ENCODE measurements around the gene SOCS6. TPM values are rescaled to one million over a fixed set of nuclear protein-coding genes. Genes with fewer than 3 reads are reported as not detected.

The SOCS6 gene
- total and polyA plus RNA-seq, 2 donors (not counting 1 experiment from before 2014, with no cell fraction given), result 0.25 to 0.99 TPM

GRCh38 chr18:70256994-70257393 is 31.9 kb upstream of the SOCS6 start:
- Histone ChIP-seq H3K4me3 (ENCODE audit: control extremely low read depth in 1 of 5, extremely low read depth in 1 of 5, insufficient read depth in 1 of 5, low read depth in 2 of 5, low read length in 4 of 5) (no peak overlapping the region), H3K27ac (ENCODE audit: low read length in 2 of 2) (no peak overlapping the region), H4K20me1 (ENCODE audit: control insufficient read depth, insufficient read depth, low read length, poor library complexity, severe bottlenecking) (no peaks in the 10 kb centered on the region), H3K4me2 (replicated peaks; ENCODE audit: low read depth, low read length, poor library complexity, severe bottlenecking) (no peak overlapping the region), H3K27me3 (replicated peaks in 1 of 4; ENCODE audit: control extremely low read depth in 1 of 4, control insufficient read depth in 3 of 4, insufficient read depth in 4 of 4, low read length in 3 of 4) (no peaks in the 10 kb centered on the region), H3K9me3 (ENCODE audit: control extremely low read depth in 1 of 3, control insufficient read depth in 2 of 3, insufficient read depth in 1 of 3, low read length in 2 of 3) (no peaks in the 10 kb centered on the region), H3K79me2 (ENCODE audit: control insufficient read depth, insufficient read depth, low read length) (no peaks in the 10 kb centered on the region), H3K36me3 (replicated peaks in 1 of 2; ENCODE audit: control extremely low read depth in 1 of 2, control insufficient read depth in 1 of 2, extremely low read depth in 1 of 2, insufficient read depth in 2 of 2, low read length in 1 of 2) (no peaks in the 10 kb centered on the region), H3K9ac (ENCODE audit: low read length) (no peak overlapping the region), H3K4me1 (ENCODE audit: control insufficient read depth in 2 of 2, insufficient read depth in 2 of 2, low read length in 2 of 2) (no peaks in the 10 kb centered on the region), H2AFZ (ENCODE audit: insufficient read depth, low read depth, low read length, poor library complexity, severe bottlenecking) (no peak overlapping the region)
- POLR2A ChIA-PET, result no interaction called here
- no peaks in the 10 kb centered on the region for H3K4me1 Mint-ChIP-seq
- CTCF ChIA-PET, result no interaction called here
- ATAC-seq (ENCODE audit: low read depth) (no peak), DNase-seq (no peak)
- peaks cover 10% of the 10 kb centered on the region for H3K27me3 Mint-ChIP-seq
- intact Hi-C loops (cut with micrococcal nuclease), result no loop called here
- TF ChIP-seq, protein P1, sequence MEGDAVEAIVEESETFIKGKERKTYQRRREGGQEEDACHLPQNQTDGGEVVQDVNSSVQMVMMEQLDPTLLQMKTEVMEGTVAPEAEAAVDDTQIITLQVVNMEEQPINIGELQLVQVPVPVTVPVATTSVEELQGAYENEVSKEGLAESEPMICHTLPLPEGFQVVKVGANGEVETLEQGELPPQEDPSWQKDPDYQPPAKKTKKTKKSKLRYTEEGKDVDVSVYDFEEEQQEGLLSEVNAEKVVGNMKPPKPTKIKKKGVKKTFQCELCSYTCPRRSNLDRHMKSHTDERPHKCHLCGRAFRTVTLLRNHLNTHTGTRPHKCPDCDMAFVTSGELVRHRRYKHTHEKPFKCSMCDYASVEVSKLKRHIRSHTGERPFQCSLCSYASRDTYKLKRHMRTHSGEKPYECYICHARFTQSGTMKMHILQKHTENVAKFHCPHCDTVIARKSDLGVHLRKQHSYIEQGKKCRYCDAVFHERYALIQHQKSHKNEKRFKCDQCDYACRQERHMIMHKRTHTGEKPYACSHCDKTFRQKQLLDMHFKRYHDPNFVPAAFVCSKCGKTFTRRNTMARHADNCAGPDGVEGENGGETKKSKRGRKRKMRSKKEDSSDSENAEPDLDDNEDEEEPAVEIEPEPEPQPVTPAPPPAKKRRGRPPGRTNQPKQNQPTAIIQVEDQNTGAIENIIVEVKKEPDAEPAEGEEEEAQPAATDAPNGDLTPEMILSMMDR (IDR thresholded peaks at IDR 0.05), result no peak
- TF ChIP-seq EZH2 (IDR thresholded peaks at IDR 0.05; ENCODE audit: borderline replicate concordance, insufficient read depth, low read depth, low read length, poor library complexity, severe bottlenecking), result no peak
- no peak overlapping the region for H3K27ac Mint-ChIP-seq
- no peak overlapping the region for H3K4me3 Mint-ChIP-seq
- H3K9me3 Mint-ChIP-seq (ENCODE audit: insufficient read depth), result no peaks in the 10 kb centered on the region
- no CpG with 5 or more reads among the region's 4 CpGs for WGBS (ENCODE audit: insufficient coverage)

DNA sequence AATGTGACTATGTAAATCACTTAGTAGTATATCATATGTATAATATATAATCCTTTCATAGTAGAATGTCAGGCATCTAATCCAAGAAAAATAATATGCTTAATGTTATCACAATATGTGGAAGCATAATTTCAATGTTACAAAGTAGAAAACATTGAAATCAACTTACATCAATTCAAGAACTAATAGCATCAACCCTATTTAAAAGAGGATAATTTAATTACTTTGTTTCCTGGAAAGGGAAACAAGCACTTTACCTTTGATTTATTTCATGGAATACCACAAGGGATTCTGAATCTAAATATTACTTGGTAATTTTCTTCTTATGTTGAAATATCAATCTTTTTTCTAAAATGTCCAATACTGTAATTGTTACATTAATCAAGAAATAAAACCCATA is 30.6 kb upstream of the SOCS6 start:
- H3K9me3 Mint-ChIP-seq (ENCODE audit: insufficient read depth), result no peaks in the 10 kb centered on the region
- no peaks in the 10 kb centered on the region for H4K20me1 ChIP-seq (ENCODE audit: control insufficient read depth, insufficient read depth, low read length, poor library complexity, severe bottlenecking)
- no peak overlapping the region for H3K27ac ChIP-seq (ENCODE audit: low read length in 2 of 2)
- TF ChIP-seq EZH2 (IDR thresholded peaks at IDR 0.05; ENCODE audit: borderline replicate concordance, insufficient read depth, low read depth, low read length, poor library complexity, severe bottlenecking), result no peak
- TF ChIP-seq, protein P1 (IDR thresholded peaks at IDR 0.05), result no peak
- H3K4me3 Mint-ChIP-seq, result no peak overlapping the region
- intact Hi-C loops (cut with micrococcal nuclease), result no loop called here
- H3K4me2 ChIP-seq (replicated peaks; ENCODE audit: low read depth, low read length, poor library complexity, severe bottlenecking), result no peak overlapping the region
- no peak overlapping the region for H3K4me3 ChIP-seq (ENCODE audit: control extremely low read depth in 1 of 5, extremely low read depth in 1 of 5, insufficient read depth in 1 of 5, low read depth in 2 of 5, low read length in 4 of 5)
- H3K27me3 Mint-ChIP-seq, result peaks cover 13% of the 10 kb centered on the region
- H3K27ac Mint-ChIP-seq, result no peak overlapping the region
- no peaks in the 10 kb centered on the region for H3K36me3 ChIP-seq (replicated peaks in 1 of 2; ENCODE audit: control extremely low read depth in 1 of 2, control insufficient read depth in 1 of 2, extremely low read depth in 1 of 2, insufficient read depth in 2 of 2, low read length in 1 of 2)
- POLR2A ChIA-PET, result no interaction called here
- no peaks in the 10 kb centered on the region for H3K4me1 ChIP-seq (ENCODE audit: control insufficient read depth in 2 of 2, insufficient read depth in 2 of 2, low read length in 2 of 2)
- no peak overlapping the region for H2AFZ ChIP-seq (ENCODE audit: insufficient read depth, low read depth, low read length, poor library complexity, severe bottlenecking)
- no peaks in the 10 kb centered on the region for H3K79me2 ChIP-seq (ENCODE audit: control insufficient read depth, insufficient read depth, low read length)
- no peak for ATAC-seq (ENCODE audit: low read depth)
- DNase-seq, result no peak
- CTCF ChIA-PET, result no interaction called here
- no peaks in the 10 kb centered on the region for H3K4me1 Mint-ChIP-seq
- H3K9ac ChIP-seq (ENCODE audit: low read length), result no peak overlapping the region
- H3K9me3 ChIP-seq (ENCODE audit: control extremely low read depth in 1 of 3, control insufficient read depth in 2 of 3, insufficient read depth in 1 of 3, low read length in 2 of 3), result no peaks in the 10 kb centered on the region
- no peaks in the 10 kb centered on the region for H3K27me3 ChIP-seq (replicated peaks in 1 of 4; ENCODE audit: control extremely low read depth in 1 of 4, control insufficient read depth in 3 of 4, insufficient read depth in 4 of 4, low read length in 3 of 4)

All from B cell (primary cell).